ENCODE results near the gene ABHD12. TPM values are rescaled to one million over a fixed set of nuclear protein-coding genes. Genes with fewer than 3 reads are reported as not detected.

The ABHD12 gene
- total and polyA plus RNA-seq, 2 donors (not counting 1 experiment from before 2014, with no cell fraction given) = 9.6 to 28.3 TPM

DNA sequence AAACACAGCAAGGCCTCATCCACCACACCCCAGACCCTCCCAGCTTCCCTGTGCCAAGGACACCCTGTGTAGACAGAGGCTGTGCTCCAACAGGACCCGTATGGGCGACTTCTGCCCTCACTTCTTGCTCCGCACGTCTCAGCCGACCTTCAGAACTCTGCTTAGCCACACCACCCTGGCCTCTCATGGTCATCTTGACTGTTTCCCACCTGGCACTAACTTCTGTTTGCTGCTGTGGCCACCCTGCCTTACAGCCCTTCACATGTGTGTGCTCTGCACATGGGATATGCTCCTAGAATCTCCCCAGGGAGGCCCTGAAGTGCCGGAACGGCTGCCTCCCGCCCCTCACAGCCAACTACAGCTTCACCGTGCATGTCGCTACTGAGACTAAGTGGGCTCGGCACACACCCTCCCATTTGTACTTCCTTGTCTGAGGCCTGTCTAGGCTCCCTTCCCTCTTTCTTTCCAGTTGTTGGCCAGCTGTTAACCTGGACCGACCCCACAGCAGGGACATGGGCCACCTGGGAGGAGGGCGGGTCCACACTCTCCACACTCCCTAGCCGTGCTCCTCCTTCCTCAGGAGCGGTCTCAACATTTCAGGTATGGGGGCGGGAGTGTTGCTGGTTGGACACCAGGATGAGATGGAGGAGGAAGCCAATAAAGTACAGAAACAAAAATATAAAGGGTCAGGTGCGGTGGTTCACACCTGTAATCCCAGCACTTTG is 73.1 kb downstream of the ABHD12 start:
- DNase-seq = no peak
- POLR2A ChIA-PET = interaction anchor here (1.8 kb wide), 1 partner anchor 73 kb away, joined by 4 read pairs; the partner anchor contains the start of gene ABHD12
- Histone ChIP-seq H3K4me3 (ENCODE audit: control extremely low read depth in 1 of 5, extremely low read depth in 1 of 5, insufficient read depth in 1 of 5, low read depth in 2 of 5, low read length in 4 of 5) (no peak overlapping the region), H3K27ac (ENCODE audit: low read length in 2 of 2) (no peak overlapping the region), H3K4me1 (ENCODE audit: control insufficient read depth in 2 of 2, insufficient read depth in 2 of 2, low read length in 2 of 2) (peaks cover 17 to 30% of the 10 kb centered on the region in 2 donors), H3K9ac (ENCODE audit: low read length) (no peak overlapping the region), H3K4me2 (replicated peaks; ENCODE audit: low read depth, low read length, poor library complexity, severe bottlenecking) (no peak overlapping the region), H4K20me1 (ENCODE audit: control insufficient read depth, insufficient read depth, low read length, poor library complexity, severe bottlenecking) (no peaks in the 10 kb centered on the region), H3K27me3 (replicated peaks in 1 of 4; ENCODE audit: control extremely low read depth in 1 of 4, control insufficient read depth in 3 of 4, insufficient read depth in 4 of 4, low read length in 3 of 4) (no peaks in the 10 kb centered on the region), H3K79me2 (ENCODE audit: control insufficient read depth, insufficient read depth, low read length) (no peaks in the 10 kb centered on the region), H3K36me3 (replicated peaks in 1 of 2; ENCODE audit: control extremely low read depth in 1 of 2, control insufficient read depth in 1 of 2, extremely low read depth in 1 of 2, insufficient read depth in 2 of 2, low read length in 1 of 2) (peaks cover 0 to 4% of the 10 kb centered on the region in 2 experiments), H3K9me3 (ENCODE audit: control extremely low read depth in 1 of 3, control insufficient read depth in 2 of 3, insufficient read depth in 1 of 3, low read length in 2 of 3) (no peaks in the 10 kb centered on the region), H2AFZ (ENCODE audit: insufficient read depth, low read depth, low read length, poor library complexity, severe bottlenecking) (no peak overlapping the region)
- CTCF ChIA-PET = interaction anchor here (1.2 to 2.0 kb wide), 2 partner anchors 24 to 73 kb away, joined by 8 to 11 read pairs; partner anchors contain the start of gene ABHD12
- H3K4me3 Mint-ChIP-seq = no peak overlapping the region
- TF ChIP-seq, protein P1, sequence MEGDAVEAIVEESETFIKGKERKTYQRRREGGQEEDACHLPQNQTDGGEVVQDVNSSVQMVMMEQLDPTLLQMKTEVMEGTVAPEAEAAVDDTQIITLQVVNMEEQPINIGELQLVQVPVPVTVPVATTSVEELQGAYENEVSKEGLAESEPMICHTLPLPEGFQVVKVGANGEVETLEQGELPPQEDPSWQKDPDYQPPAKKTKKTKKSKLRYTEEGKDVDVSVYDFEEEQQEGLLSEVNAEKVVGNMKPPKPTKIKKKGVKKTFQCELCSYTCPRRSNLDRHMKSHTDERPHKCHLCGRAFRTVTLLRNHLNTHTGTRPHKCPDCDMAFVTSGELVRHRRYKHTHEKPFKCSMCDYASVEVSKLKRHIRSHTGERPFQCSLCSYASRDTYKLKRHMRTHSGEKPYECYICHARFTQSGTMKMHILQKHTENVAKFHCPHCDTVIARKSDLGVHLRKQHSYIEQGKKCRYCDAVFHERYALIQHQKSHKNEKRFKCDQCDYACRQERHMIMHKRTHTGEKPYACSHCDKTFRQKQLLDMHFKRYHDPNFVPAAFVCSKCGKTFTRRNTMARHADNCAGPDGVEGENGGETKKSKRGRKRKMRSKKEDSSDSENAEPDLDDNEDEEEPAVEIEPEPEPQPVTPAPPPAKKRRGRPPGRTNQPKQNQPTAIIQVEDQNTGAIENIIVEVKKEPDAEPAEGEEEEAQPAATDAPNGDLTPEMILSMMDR (IDR thresholded peaks at IDR 0.05) = no peak
- no peak for TF ChIP-seq EZH2 (IDR thresholded peaks at IDR 0.05; ENCODE audit: borderline replicate concordance, insufficient read depth, low read depth, low read length, poor library complexity, severe bottlenecking)
- H3K27ac Mint-ChIP-seq = peak overlapping the region; percentile 68
- no peak for ATAC-seq (ENCODE audit: low read depth)
- intact Hi-C loops (cut with micrococcal nuclease) = loop anchor here (2.0 to 10.0 kb wide), 2 partner anchors 73 to 307 kb away; partner anchors contain the start of genes ABHD12 and NANP
- WGBS (ENCODE audit: insufficient coverage) = 92% methylated on average over 12 of the region's 17 CpGs
- H3K27me3 Mint-ChIP-seq = no peaks in the 10 kb centered on the region
- H3K9me3 Mint-ChIP-seq (ENCODE audit: insufficient read depth) = no peaks in the 10 kb centered on the region
- peaks cover 30% of the 10 kb centered on the region for H3K4me1 Mint-ChIP-seq
